SK-N-SH treated with all-trans-retinoic acid at 6 μM for 48 hours (cell line): ENCODE results near the gene DUOX2.

Source experiments
- ATAC-seq: fragments of 200-7000 bp; cut with Tn5 transposase; 3 replicates; pipeline ENCODE4 v1.9.1; 2020; ENCODE audit warnings: mild to moderate bottlenecking, moderate library complexity
- ARNTL ChIP-seq: fragments of 450-650 bp; formaldehyde crosslinking; IDR thresholded peaks from 2 replicates; pipeline ENCODE4 v1.5.0; 2020; ENCODE audit warnings: low read depth, mild to moderate bottlenecking, moderate library complexity, borderline replicate concordance
- BACH2 ChIP-seq: fragments of 250-450 bp; sonication (Bioruptor Pico); IDR thresholded peaks from 2 replicates; pipeline ENCODE4 v1.9.0; 2021; ENCODE audit warnings: mild to moderate bottlenecking, borderline replicate concordance
- CREB5 ChIP-seq: fragments of 250-450 bp; sonication (Bioruptor Pico); IDR thresholded peaks from 2 replicates; pipeline ENCODE4 v1.5.1; 2020; ENCODE audit warnings: low read depth, mild to moderate bottlenecking, moderate library complexity
- CSDC2 ChIP-seq: fragments of 250-450 bp; sonication (Bioruptor Pico); IDR thresholded peaks from 2 replicates; pipeline ENCODE4 v1.5.0; 2020; ENCODE audit warnings: mild to moderate bottlenecking, moderate library complexity
- CSRNP3 ChIP-seq: fragments of 250-450 bp; sonication (Bioruptor Pico); IDR thresholded peaks from 2 replicates; pipeline ENCODE4 v1.5.1; 2021; ENCODE audit warnings: mild to moderate bottlenecking, moderate library complexity
- ESRRG ChIP-seq: fragments of 250-450 bp; sonication (Bioruptor Pico); IDR thresholded peaks from 2 replicates; pipeline ENCODE4 v1.6.1; 2021; ENCODE audit warnings: mild to moderate bottlenecking
- GLIS3 ChIP-seq: fragments of 250-450 bp; sonication (Bioruptor Pico); IDR thresholded peaks from 2 replicates; pipeline ENCODE4 v1.5.0; 2020; ENCODE audit warnings: mild to moderate bottlenecking, moderate library complexity
- ISL1 ChIP-seq: fragments of 250-450 bp; sonication (Bioruptor Pico); IDR thresholded peaks from 2 replicates; pipeline ENCODE4 v2.1.2; 2022; ENCODE audit warnings: mild to moderate bottlenecking, moderate library complexity
- OSR1 ChIP-seq: fragments of 250-450 bp; sonication (Bioruptor Pico); IDR thresholded peaks from 2 replicates; pipeline ENCODE4 v1.8.0; 2022; ENCODE audit warnings: moderate library complexity, mild to moderate bottlenecking, inconsistent platforms
- PATZ1 ChIP-seq: fragments of 250-450 bp; sonication (Bioruptor Pico); IDR thresholded peaks from 2 replicates; pipeline ENCODE4 v1.8.0; 2020; ENCODE audit warnings: mild to moderate bottlenecking, moderate library complexity, borderline replicate concordance
- POU6F1 ChIP-seq: fragments of 250-450 bp; sonication (Bioruptor Pico); IDR thresholded peaks from 2 replicates; pipeline ENCODE4 v1.8.0; 2021; ENCODE audit warnings: low read depth, mild to moderate bottlenecking, moderate library complexity, borderline replicate concordance
- PPARA ChIP-seq: fragments of 250-450 bp; sonication (Bioruptor Pico); IDR thresholded peaks from 2 replicates; pipeline ENCODE4 v1.5.0; 2020; ENCODE audit warnings: mild to moderate bottlenecking, borderline replicate concordance
- SNAI2 ChIP-seq: fragments of 250-450 bp; sonication (Bioruptor Pico); IDR thresholded peaks from 2 replicates; pipeline ENCODE4 v1.5.0; 2020; ENCODE audit warnings: mild to moderate bottlenecking, moderate library complexity
- TCF4 ChIP-seq: fragments of 250-450 bp; sonication (Bioruptor Pico); IDR thresholded peaks from 2 replicates; pipeline ENCODE4 v1.8.0; 2021; ENCODE audit warnings: mild to moderate bottlenecking, moderate library complexity, borderline replicate concordance
- TOX ChIP-seq: fragments of 250-450 bp; sonication (Bioruptor Pico); IDR thresholded peaks from 2 replicates; pipeline ENCODE4 v1.8.0; 2021; ENCODE audit warnings: mild to moderate bottlenecking, moderate library complexity, borderline replicate concordance
- ZC3H10 ChIP-seq: fragments of 250-450 bp; sonication (Bioruptor Pico); IDR thresholded peaks from 2 replicates; pipeline ENCODE4 v1.5.1; 2021; ENCODE audit warnings: mild to moderate bottlenecking, moderate library complexity
- ZFP3 ChIP-seq: fragments of 250-450 bp; sonication (Bioruptor Pico); IDR thresholded peaks from 2 replicates; pipeline ENCODE4 v1.5.0; 2020; ENCODE audit warnings: mild to moderate bottlenecking, moderate library complexity
- ZFP30 ChIP-seq: fragments of 450-650 bp; formaldehyde crosslinking; IDR thresholded peaks from 2 replicates; pipeline ENCODE4 v1.5.0; 2022; ENCODE audit warnings: mild to moderate bottlenecking, moderate library complexity
- ZNF565 ChIP-seq: fragments of 450-650 bp; formaldehyde crosslinking; conservative IDR thresholded peaks from 2 replicates; pipeline ENCODE4 v1.5.0; 2020; ENCODE audit warnings: low read depth, mild to moderate bottlenecking, moderate library complexity
- ZNF70 ChIP-seq: fragments of 450-650 bp; formaldehyde crosslinking; IDR thresholded peaks from 2 replicates; pipeline ENCODE4 v1.5.0; 2020; ENCODE audit warnings: mild to moderate bottlenecking, moderate library complexity
- ZNF8 ChIP-seq: fragments of 450-650 bp; formaldehyde crosslinking; IDR thresholded peaks from 2 replicates; pipeline ENCODE4 v1.5.0; 2020; ENCODE audit warnings: mild to moderate bottlenecking, moderate library complexity

Gene DUOX2

GRCh38 chr15:45107941-45108630, 5.9 kb downstream of the DUOX2 start:
- ATAC-seq = no peak
- no peak for TF ChIP-seq GLIS3 (CRISPR knock-in tag)
- no peak for TF ChIP-seq BACH2 (CRISPR knock-in tag)
- no peak for TF ChIP-seq TCF4 (CRISPR knock-in tag)
- TF ChIP-seq OSR1 (CRISPR knock-in tag) = no peak
- no peak for TF ChIP-seq POU6F1 (CRISPR knock-in tag)
- no peak for TF ChIP-seq ZNF565 (CRISPR knock-in tag)
- TF ChIP-seq ZFP3 (CRISPR knock-in tag) = no peak
- no peak for TF ChIP-seq TOX (CRISPR knock-in tag)
- TF ChIP-seq CSRNP3 (CRISPR knock-in tag) = no peak
- no peak for TF ChIP-seq ARNTL (CRISPR knock-in tag)
- TF ChIP-seq PATZ1 (CRISPR knock-in tag) = no peak
- TF ChIP-seq ZNF8 (CRISPR knock-in tag) = no peak
- no peak for TF ChIP-seq ZNF70 (CRISPR knock-in tag)
- no peak for TF ChIP-seq CREB5
- TF ChIP-seq PPARA = no peak
- TF ChIP-seq ISL1 (CRISPR knock-in tag) = no peak
- no peak for TF ChIP-seq SNAI2 (CRISPR knock-in tag)
- no peak for TF ChIP-seq CSDC2
- TF ChIP-seq ZFP30 (CRISPR knock-in tag) = no peak

- TF ChIP-seq CSRNP3 (CRISPR knock-in tag) = no peak
- TF ChIP-seq ZC3H10 = no peak
- TF ChIP-seq ESRRG (CRISPR knock-in tag) = no peak
- no peak for TF ChIP-seq POU6F1 (CRISPR knock-in tag)
- no peak for TF ChIP-seq PATZ1 (CRISPR knock-in tag)
- TF ChIP-seq BACH2 (CRISPR knock-in tag) = no peak
- TF ChIP-seq ARNTL (CRISPR knock-in tag) = no peak
- TF ChIP-seq ZNF8 (CRISPR knock-in tag) = no peak
- no peak for TF ChIP-seq ZNF70 (CRISPR knock-in tag)
- no peak for TF ChIP-seq ISL1 (CRISPR knock-in tag)
- no peak for TF ChIP-seq PPARA
- TF ChIP-seq CREB5 = no peak
- TF ChIP-seq ZFP3 (CRISPR knock-in tag) = no peak
- no peak for TF ChIP-seq OSR1 (CRISPR knock-in tag)
- no peak for ATAC-seq
Observed at GRCh38 chr15:45106002-45106790, 7.8 kb downstream of the DUOX2 start.
